ENCODE measurements around the gene TLE3.

Gene TLE3

DNA sequence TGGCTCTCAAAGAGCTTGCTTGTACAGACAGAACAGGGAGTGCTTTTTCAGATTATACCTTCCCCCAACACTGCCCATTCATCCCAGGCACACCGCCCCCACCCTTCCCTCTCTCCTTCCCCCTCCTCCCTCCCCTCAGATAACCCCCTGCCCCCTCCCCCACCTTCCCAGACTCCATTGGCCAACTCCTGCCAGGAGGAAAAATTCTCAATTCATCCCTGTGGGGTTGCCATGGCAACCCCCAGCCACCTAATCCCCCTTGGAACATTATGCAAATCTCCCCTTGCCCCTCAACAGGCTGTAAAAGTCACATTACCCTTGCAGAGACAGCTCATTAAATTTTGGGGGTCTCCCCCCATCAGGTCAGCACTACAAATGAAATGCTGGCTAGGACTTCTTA lies 14.3 kb downstream of the TLE3 start:
- TF ChIP-seq, protein P1, sequence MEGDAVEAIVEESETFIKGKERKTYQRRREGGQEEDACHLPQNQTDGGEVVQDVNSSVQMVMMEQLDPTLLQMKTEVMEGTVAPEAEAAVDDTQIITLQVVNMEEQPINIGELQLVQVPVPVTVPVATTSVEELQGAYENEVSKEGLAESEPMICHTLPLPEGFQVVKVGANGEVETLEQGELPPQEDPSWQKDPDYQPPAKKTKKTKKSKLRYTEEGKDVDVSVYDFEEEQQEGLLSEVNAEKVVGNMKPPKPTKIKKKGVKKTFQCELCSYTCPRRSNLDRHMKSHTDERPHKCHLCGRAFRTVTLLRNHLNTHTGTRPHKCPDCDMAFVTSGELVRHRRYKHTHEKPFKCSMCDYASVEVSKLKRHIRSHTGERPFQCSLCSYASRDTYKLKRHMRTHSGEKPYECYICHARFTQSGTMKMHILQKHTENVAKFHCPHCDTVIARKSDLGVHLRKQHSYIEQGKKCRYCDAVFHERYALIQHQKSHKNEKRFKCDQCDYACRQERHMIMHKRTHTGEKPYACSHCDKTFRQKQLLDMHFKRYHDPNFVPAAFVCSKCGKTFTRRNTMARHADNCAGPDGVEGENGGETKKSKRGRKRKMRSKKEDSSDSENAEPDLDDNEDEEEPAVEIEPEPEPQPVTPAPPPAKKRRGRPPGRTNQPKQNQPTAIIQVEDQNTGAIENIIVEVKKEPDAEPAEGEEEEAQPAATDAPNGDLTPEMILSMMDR (IDR thresholded peaks at IDR 0.05; ENCODE audit: control insufficient read depth, extremely low read depth, insufficient read depth), result no peak

DNA sequence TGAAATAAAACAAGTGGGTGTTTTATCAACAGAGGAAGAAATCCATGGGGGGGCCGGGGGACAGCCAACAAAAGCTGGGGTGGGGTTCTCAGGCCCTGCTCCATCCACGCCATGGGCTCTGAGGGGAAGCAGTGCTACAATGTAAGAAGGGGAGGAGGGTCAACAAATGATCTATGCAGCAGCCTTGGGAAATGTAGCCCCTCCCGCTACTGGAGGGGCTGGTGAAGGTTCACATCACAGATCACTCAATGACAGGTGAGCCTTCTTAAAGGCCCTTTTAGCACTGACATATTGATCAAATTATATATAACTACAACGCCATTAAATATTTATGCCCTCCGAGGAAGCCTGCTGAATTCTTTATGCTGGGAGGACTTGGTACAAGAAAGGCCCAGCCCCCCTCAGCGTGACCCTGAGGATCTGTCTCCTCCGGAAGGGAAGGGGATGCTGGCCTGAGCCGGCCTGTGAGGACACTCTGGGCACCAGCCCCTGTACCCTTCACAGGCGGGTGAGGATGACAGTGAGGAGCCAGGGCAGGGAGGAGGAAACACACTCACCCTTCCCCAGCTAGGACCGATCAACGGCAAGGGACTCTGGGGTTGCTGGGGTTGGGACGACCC lies 15.3 kb downstream of the TLE3 start:
- no peak for DNase-seq (ENCODE audit: low read depth)
- TF ChIP-seq, protein P1 (IDR thresholded peaks at IDR 0.05; ENCODE audit: control insufficient read depth, extremely low read depth, insufficient read depth), result no peak
- no peak overlapping the region for H3K4me3 ChIP-seq (ENCODE audit: low read depth, low read length)

More for the DNA sequence above, 14.3 kb downstream of the TLE3 start:
- DNase-seq (ENCODE audit: low read depth), result no peak
- no peak overlapping the region for H3K4me3 ChIP-seq (ENCODE audit: low read depth, low read length)

DNA sequence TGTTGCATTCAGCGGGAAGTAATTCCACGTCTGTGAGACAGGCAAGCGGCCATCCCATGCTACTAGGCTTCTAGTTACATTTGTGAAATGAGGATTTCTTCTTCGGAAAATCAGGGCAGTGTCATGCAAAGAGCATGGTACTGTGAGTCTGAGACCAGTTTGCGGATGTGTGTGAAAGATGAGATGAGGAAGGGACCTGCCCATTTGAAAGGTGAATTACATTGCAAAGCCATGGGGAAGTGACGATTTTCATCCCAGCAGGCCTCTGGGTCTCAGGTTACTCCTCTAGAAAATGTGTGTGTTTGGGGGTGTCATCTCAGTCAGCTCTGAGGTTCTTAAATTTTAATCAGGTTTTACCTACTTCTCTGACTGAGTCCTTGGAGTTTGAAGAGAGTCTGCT lies 16.1 kb downstream of the TLE3 start:
- DNase-seq (ENCODE audit: low read depth), result no peak
- no peak overlapping the region for H3K4me3 ChIP-seq (ENCODE audit: low read depth, low read length)
- TF ChIP-seq, protein P1 (IDR thresholded peaks at IDR 0.05; ENCODE audit: control insufficient read depth, extremely low read depth, insufficient read depth), result no peak

DNA sequence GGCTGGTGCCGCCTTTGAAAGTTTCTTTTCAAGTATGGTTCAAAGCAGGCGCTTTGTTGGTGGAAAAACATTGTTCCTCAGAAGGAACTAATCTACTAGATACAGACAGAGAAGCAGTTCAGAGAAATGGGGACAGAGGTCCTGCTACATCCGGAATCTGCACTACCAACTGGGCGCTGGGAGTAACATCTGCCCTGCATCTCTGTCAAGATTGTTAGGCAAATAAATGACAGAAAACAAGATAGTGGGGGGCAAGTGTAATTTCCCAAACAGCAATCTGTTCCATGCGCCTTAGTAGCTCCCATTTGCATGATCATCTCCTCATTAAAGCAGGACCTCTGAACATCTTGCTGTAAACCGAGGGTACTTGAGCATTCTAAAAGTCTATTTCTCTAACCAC lies 17.4 kb downstream of the TLE3 start:
- TF ChIP-seq, protein P1 (IDR thresholded peaks at IDR 0.05; ENCODE audit: control insufficient read depth, extremely low read depth, insufficient read depth), result no peak
- DNase-seq (ENCODE audit: low read depth), result no peak
- no peak overlapping the region for H3K4me3 ChIP-seq (ENCODE audit: low read depth, low read length)

DNA sequence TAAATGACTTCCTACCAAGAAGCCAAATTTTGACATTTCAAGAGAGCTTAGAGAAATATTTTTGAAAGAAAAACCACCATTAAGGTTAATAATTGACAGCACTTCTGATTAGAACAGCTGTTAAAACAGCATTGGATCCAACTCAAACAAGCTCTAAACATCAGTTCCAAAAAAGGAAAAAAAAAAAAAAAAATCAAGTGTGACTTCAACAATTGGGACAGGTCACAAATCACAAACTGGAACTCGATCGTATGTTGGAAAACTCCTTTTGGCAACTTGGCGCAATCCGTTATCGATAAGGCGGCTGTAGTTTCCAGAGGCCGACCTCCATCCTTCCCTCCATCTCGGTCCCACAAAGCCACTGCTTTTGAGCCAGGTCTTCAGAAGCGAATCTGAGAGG lies 17.8 kb downstream of the TLE3 start:
- H3K4me3 ChIP-seq (ENCODE audit: low read depth, low read length), result no peak overlapping the region
- no peak for DNase-seq (ENCODE audit: low read depth)
- TF ChIP-seq, protein P1 (IDR thresholded peaks at IDR 0.05; ENCODE audit: control insufficient read depth, extremely low read depth, insufficient read depth), result no peak

DNA sequence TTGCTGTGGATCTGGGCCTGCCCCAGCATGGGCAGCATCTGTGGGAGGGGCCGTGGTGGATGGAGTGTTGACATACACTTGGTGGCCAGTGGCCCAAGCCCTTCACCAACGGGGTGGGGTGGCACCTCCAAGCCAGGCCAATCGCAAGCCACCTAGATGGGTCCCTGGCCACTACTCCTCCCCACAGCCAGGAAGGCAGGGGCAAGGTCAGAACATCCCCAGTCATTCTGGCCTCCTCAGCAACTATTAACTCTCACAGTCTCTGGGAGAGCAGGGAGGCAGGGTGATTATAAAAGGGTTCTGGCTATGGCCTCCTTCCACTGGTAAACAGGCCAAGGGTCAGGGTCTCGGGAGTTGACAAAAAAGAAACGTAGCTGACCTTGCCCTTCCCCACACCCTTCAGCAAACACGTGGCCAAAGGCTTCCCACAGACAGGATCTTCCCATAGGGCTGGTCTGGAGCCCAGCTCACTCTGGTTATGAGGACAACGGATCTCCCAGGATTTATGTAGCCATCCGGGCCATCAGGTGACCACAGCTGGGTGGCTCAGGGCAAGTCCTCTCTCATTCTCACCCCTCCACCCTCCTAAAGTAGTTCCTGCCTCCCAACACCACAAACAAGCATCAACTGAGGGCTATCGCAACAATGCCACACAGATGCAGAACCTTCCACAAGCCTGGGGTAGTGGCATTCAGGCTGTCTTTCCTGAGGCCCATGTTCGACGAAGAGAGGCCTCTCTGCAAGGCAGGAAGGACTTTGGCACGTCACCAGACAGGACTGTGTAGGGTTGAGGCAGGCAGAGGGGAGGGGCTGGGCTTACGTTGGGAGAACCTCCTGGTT lies 18.9 kb downstream of the TLE3 start:
- DNase-seq (ENCODE audit: low read depth), result no peak
- TF ChIP-seq, protein P1 (IDR thresholded peaks at IDR 0.05; ENCODE audit: control insufficient read depth, extremely low read depth, insufficient read depth), result no peak
- no peak overlapping the region for H3K4me3 ChIP-seq (ENCODE audit: low read depth, low read length)

Data from LNCaP clone FGC (cell line).